Esophagus squamous epithelium (tissue), 4 donors: ENCODE measurements around the gene FUT1.

Experiments used
- POLR2A ChIP-seq, 4 donors: fragments of 450-650 bp; IDR thresholded peaks; one replicate each; pipeline ENCODE4 v1.6.1; 2017; ENCODE audit warnings: antibody characterized with exemption in 4 of 4, mild to moderate bottlenecking in 4 of 4, moderate library complexity in 3 of 4
- TF ChIP-seq, protein P1 (sequence below), 6 experiments: fragments of 450-650 bp in 4 of 6; fragments of 200-600 bp in 2 of 6; sonication (generic) in 2 of 6; IDR thresholded peaks; one replicate each; pipeline ENCODE4 v1.5.1; 2016 to 2019; ENCODE audit warnings: antibody characterized with exemption in 6 of 6, mild to moderate bottlenecking in 4 of 6, moderate library complexity in 4 of 6

DNA sequence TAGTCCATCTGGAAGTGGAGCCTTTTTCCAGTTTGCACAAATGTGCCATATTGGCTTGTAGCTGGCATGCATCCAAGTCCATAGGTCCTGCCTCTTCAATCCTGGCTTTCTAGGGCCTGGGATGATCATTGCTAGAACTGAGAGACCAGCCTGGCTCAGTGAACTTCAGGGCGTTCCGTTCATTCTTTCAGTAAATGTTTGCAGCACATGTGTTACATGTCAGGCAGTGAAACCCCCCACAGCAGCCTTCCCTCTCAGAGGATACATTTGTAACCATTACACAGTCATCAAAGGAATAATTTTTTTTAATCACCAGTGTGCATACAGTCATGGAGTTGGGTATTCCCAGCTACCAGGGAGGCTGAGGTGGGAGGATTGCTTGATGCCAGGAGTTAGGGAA lies 47.0 kb downstream of the FUT1 start:
- TF ChIP-seq, protein P1, sequence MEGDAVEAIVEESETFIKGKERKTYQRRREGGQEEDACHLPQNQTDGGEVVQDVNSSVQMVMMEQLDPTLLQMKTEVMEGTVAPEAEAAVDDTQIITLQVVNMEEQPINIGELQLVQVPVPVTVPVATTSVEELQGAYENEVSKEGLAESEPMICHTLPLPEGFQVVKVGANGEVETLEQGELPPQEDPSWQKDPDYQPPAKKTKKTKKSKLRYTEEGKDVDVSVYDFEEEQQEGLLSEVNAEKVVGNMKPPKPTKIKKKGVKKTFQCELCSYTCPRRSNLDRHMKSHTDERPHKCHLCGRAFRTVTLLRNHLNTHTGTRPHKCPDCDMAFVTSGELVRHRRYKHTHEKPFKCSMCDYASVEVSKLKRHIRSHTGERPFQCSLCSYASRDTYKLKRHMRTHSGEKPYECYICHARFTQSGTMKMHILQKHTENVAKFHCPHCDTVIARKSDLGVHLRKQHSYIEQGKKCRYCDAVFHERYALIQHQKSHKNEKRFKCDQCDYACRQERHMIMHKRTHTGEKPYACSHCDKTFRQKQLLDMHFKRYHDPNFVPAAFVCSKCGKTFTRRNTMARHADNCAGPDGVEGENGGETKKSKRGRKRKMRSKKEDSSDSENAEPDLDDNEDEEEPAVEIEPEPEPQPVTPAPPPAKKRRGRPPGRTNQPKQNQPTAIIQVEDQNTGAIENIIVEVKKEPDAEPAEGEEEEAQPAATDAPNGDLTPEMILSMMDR (IDR thresholded peaks at IDR 0.05): no peak
- TF ChIP-seq POLR2A (IDR thresholded peaks at IDR 0.05): no peak
